ENCODE measurements around the gene DTX3. TPM values are rescaled to one million over a fixed set of nuclear protein-coding genes. Genes with fewer than 3 reads are reported as not detected.

Gene DTX3
- total RNA-seq, 3 donors from 2014 or later: 4.3 to 65.5 (median 7.0) TPM

GRCh38 chr12:57620936-57621496 lies 16.4 kb downstream of the DTX3 start:
- no peak for DNase-seq

GRCh38 chr12:57621497-57622292 lies 17.1 kb downstream of the DTX3 start:
- H3K36me3 ChIP-seq (ENCODE audit: low read depth): no peaks in the 10 kb centered on the region
- no peak overlapping the region for H3K4me3 ChIP-seq
- intact Hi-C loops (cut with DNase I, micrococcal nuclease): loop anchor here (5.0 kb wide), 1 partner anchor 39 kb away; no protein-coding TSS in a partner anchor
- DNase-seq (peak in 2 of 3 donors; percentile 71 to 72), ATAC-seq (peak; percentile 75)
- peak; percentile 86 for TF ChIP-seq CTCF (IDR thresholded peaks at IDR 0.05)
- peaks cover 11% of the 10 kb centered on the region for H3K4me1 ChIP-seq (ENCODE audit: low read depth)
- H3K9me3 ChIP-seq: no peaks in the 10 kb centered on the region

More at GRCh38 chr12:57620936-57621496, 16.4 kb downstream of the DTX3 start:
- Histone ChIP-seq H3K4me3 (no peak overlapping the region), H3K36me3 (ENCODE audit: low read depth) (no peaks in the 10 kb centered on the region), H3K9me3 (no peaks in the 10 kb centered on the region), H3K4me1 (ENCODE audit: low read depth) (peaks cover 11% of the 10 kb centered on the region)
- ATAC-seq: no peak
- intact Hi-C loops (cut with DNase I, micrococcal nuclease): loop anchor here (5.0 kb wide), 1 partner anchor 39 kb away; no protein-coding TSS in a partner anchor
- no peak for TF ChIP-seq CTCF (IDR thresholded peaks at IDR 0.05)

GRCh38 chr12:57622293-57623245 lies 17.9 kb downstream of the DTX3 start:
- no peak overlapping the region for H3K4me3 ChIP-seq
- intact Hi-C loops (cut with DNase I, micrococcal nuclease): loop anchor here (5.0 kb wide), 1 partner anchor 40 kb away; no protein-coding TSS in a partner anchor
- H3K36me3 ChIP-seq (ENCODE audit: low read depth): no peaks in the 10 kb centered on the region
- no peak for TF ChIP-seq CTCF (IDR thresholded peaks at IDR 0.05)
- ATAC-seq: no peak
- no peak for DNase-seq
- H3K9me3 ChIP-seq: no peaks in the 10 kb centered on the region
- H3K4me1 ChIP-seq (ENCODE audit: low read depth): peaks cover 11% of the 10 kb centered on the region

- no peak for DNase-seq
- peaks cover 11% of the 10 kb centered on the region for H3K4me1 ChIP-seq (ENCODE audit: low read depth)
- intact Hi-C loops (cut with DNase I, micrococcal nuclease): loop anchor here (5.0 kb wide), 1 partner anchor 41 kb away; no protein-coding TSS in a partner anchor
- ATAC-seq: no peak
- H3K36me3 ChIP-seq (ENCODE audit: low read depth): no peaks in the 10 kb centered on the region
- no peak for TF ChIP-seq CTCF (IDR thresholded peaks at IDR 0.05)
- H3K9me3 ChIP-seq: no peaks in the 10 kb centered on the region
- no peak overlapping the region for H3K4me3 ChIP-seq
Measured at GRCh38 chr12:57623385-57623784, 18.8 kb downstream of the DTX3 start.

GRCh38 chr12:57623811-57624390 lies 19.3 kb downstream of the DTX3 start:
- H3K36me3 ChIP-seq (ENCODE audit: low read depth): no peaks in the 10 kb centered on the region
- intact Hi-C loops (cut with DNase I, micrococcal nuclease): loop anchor here (5.0 kb wide), 1 partner anchor 42 kb away; no protein-coding TSS in a partner anchor
- peaks cover 11% of the 10 kb centered on the region for H3K4me1 ChIP-seq (ENCODE audit: low read depth)
- H3K4me3 ChIP-seq: no peak overlapping the region
- ATAC-seq (no peak), DNase-seq (no peak)
- H3K9me3 ChIP-seq: no peaks in the 10 kb centered on the region
- TF ChIP-seq CTCF (IDR thresholded peaks at IDR 0.05): no peak
